A673 (cell line): ENCODE results near the gene POLDIP3. TPM values are rescaled to one million over a fixed set of nuclear protein-coding genes. Genes with fewer than 3 reads are reported as not detected.

ENCODE experiments used
- BruUV-seq: library from RNA; stranded (reverse); fragments of 400-500 nt; replicated peaks from 2 replicates; lab custom pipeline; 2021; lab: Mats Ljungman, UMichigan
- CTCF ChIA-PET: fragments of 300-600 bp; sonication (Branson Sonifier 250); formaldehyde crosslinking; loops from one replicate; lab custom pipeline; 2022; ENCODE audit warnings: antibody characterized with exemption; lab: Charles Lee
- POLR2A ChIA-PET: fragments of 300-600 bp; sonication (Branson Sonifier 250); formaldehyde crosslinking; loops from one replicate; lab custom pipeline; 2022; ENCODE audit warnings: antibody characterized with exemption; ENCODE audit not compliant: low non-redundant PET; lab: Charles Lee
- DNase-seq: peaks from one replicate; pipeline ENCODE4 v3.0.0-alpha.2; 2015; ENCODE audit warnings: low spot score
- H3K27ac ChIP-seq: fragments of 200-600 bp; sonication (generic); 2 replicates; pipeline ENCODE4 v1.5.1; 2016; ENCODE audit warnings: mixed run types, low read depth, mild to moderate bottlenecking, mixed read lengths, antibody characterized with exemption, low read length; ENCODE audit not compliant: poor library complexity, severe bottlenecking
- H3K27me3 ChIP-seq: fragments of 200-600 bp; sonication (generic); replicated peaks from 2 replicates; pipeline ENCODE4 v1.6.1; 2017; ENCODE audit warnings: mixed run types, low read depth, mild to moderate bottlenecking, mixed read lengths, antibody characterized with exemption, low read length; ENCODE audit not compliant: insufficient read depth, poor library complexity
- H3K36me3 ChIP-seq: fragments of 200-600 bp; sonication (generic); 2 replicates; pipeline ENCODE4 v1.6.1; 2016; ENCODE audit warnings: mixed run types, mild to moderate bottlenecking, mixed read lengths, antibody characterized with exemption, low read length; ENCODE audit not compliant: insufficient read depth, poor library complexity, severe bottlenecking
- H3K4me1 ChIP-seq: fragments of 200-600 bp; sonication (generic); 2 replicates; pipeline ENCODE4 v1.6.1; 2017; ENCODE audit warnings: mixed run types, mild to moderate bottlenecking, mixed read lengths, antibody characterized with exemption, low read length; ENCODE audit not compliant: insufficient read depth, poor library complexity, severe bottlenecking
- H3K4me3 ChIP-seq: fragments of 200-600 bp; sonication (generic); 2 replicates; pipeline ENCODE4 v1.5.1; 2016; ENCODE audit warnings: low read depth, mixed run types, mild to moderate bottlenecking, mixed read lengths, low read length; ENCODE audit not compliant: poor library complexity, severe bottlenecking
- H3K9me3 ChIP-seq: fragments of 200-600 bp; sonication (generic); 2 replicates; pipeline ENCODE4 v1.6.1; 2016; ENCODE audit warnings: mixed run types, low read depth, mild to moderate bottlenecking, mixed read lengths, antibody characterized with exemption, low read length; ENCODE audit not compliant: poor library complexity, severe bottlenecking
- EZH2 ChIP-seq: fragments of 200-600 bp; sonication (generic); IDR thresholded peaks from 2 replicates; pipeline ENCODE4 v1.6.1; 2017; ENCODE audit warnings: borderline replicate concordance, low read depth, mild to moderate bottlenecking, mixed read lengths, antibody characterized with exemption, low read length; ENCODE audit not compliant: poor library complexity, severe bottlenecking
- intact Hi-C: fragments of 100-400 bp; cut with micrococcal nuclease; formaldehyde crosslinking; loops from one replicate; pipeline ENCODE4 v1.10.0; 2022; ENCODE audit not compliant: unreplicated experiment
- total RNA-seq: library from RNA; stranded (reverse); gene quantifications from 2 replicates; pipeline ENCODE4 v1.2.3, GENCODE V29; 2021
- TF ChIP-seq, protein P1 (sequence below): fragments of 300-800, 200-600 bp; sonication (generic); conservative IDR thresholded peaks from 2 replicates; pipeline ENCODE4 v1.5.1; 2017; ENCODE audit warnings: low read depth, mild to moderate bottlenecking, antibody characterized with exemption, low read length, moderate library complexity, mixed read lengths

Gene POLDIP3
- total RNA-seq, 1 experiment from 2014 or later = 134 TPM

DNA sequence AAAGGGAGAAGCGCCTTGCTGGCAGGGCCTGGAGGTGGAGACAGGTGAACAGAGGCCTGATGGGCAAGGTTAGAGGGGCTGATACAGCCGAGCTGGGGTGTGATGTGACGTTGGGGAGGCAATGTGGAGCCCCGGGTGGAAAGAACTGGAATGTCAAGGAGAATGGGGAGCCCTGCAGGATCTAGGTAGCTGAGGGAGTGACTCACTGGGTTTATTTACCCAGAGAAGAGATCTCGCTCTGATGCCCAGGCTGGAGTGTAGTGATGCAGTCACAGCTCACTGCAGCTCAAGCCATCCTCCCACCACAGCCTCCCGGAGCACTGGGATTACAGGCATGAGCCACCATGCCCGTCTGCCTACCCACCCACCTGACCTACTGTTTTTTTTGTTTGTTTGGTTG lies 36.5 kb upstream of the POLDIP3 start:
- DNase-seq = no peak
- Histone ChIP-seq H3K9me3 (no peaks in the 10 kb centered on the region), H3K4me3 (no peak overlapping the region), H3K27ac (no peak overlapping the region), H3K36me3 (no peaks in the 10 kb centered on the region), H3K27me3 (no peaks in the 10 kb centered on the region), H3K4me1 (peaks cover 21% of the 10 kb centered on the region)
- POLR2A ChIA-PET = interaction anchor here (0.7 kb wide), 1 partner anchor 463 kb away, joined by 3 read pairs; no protein-coding TSS in a partner anchor
- TF ChIP-seq, protein P1, sequence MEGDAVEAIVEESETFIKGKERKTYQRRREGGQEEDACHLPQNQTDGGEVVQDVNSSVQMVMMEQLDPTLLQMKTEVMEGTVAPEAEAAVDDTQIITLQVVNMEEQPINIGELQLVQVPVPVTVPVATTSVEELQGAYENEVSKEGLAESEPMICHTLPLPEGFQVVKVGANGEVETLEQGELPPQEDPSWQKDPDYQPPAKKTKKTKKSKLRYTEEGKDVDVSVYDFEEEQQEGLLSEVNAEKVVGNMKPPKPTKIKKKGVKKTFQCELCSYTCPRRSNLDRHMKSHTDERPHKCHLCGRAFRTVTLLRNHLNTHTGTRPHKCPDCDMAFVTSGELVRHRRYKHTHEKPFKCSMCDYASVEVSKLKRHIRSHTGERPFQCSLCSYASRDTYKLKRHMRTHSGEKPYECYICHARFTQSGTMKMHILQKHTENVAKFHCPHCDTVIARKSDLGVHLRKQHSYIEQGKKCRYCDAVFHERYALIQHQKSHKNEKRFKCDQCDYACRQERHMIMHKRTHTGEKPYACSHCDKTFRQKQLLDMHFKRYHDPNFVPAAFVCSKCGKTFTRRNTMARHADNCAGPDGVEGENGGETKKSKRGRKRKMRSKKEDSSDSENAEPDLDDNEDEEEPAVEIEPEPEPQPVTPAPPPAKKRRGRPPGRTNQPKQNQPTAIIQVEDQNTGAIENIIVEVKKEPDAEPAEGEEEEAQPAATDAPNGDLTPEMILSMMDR = no peak
- TF ChIP-seq EZH2 = no peak
- CTCF ChIA-PET = no interaction called here
- intact Hi-C loops = no loop called here
- no TSS peak for BruUV-seq

GRCh38 chr22:42649246-42650099 lies 34.8 kb upstream of the POLDIP3 start, which contains the start of gene CYB5R3:
CYB5R3 (minus strand) TSS chr22:42649392; CDS start chr22:42649315, 77 bp downstream.
- TF ChIP-seq EZH2 = no peak
- TF ChIP-seq, protein P1 = no peak
- H3K27me3 ChIP-seq = no peaks in the 10 kb centered on the region
- peaks cover 34% of the 10 kb centered on the region for H3K4me1 ChIP-seq
- H3K9me3 ChIP-seq = no peaks in the 10 kb centered on the region
- peak within 1 kb of the TSS; percentile 99 for H3K4me3 ChIP-seq
- BruUV-seq = TSS peak; percentile 97
- CTCF ChIA-PET = interaction anchor here (0.7 kb wide), 1 partner anchor 14 kb away, joined by 4 read pairs; no protein-coding TSS in a partner anchor
- POLR2A ChIA-PET = no interaction called here
- H3K36me3 ChIP-seq = no peaks in the 10 kb centered on the region
- intact Hi-C loops = no loop called here
- DNase-seq = peak; percentile 92
- peak within 1 kb of the TSS; percentile 85 for H3K27ac ChIP-seq

DNA sequence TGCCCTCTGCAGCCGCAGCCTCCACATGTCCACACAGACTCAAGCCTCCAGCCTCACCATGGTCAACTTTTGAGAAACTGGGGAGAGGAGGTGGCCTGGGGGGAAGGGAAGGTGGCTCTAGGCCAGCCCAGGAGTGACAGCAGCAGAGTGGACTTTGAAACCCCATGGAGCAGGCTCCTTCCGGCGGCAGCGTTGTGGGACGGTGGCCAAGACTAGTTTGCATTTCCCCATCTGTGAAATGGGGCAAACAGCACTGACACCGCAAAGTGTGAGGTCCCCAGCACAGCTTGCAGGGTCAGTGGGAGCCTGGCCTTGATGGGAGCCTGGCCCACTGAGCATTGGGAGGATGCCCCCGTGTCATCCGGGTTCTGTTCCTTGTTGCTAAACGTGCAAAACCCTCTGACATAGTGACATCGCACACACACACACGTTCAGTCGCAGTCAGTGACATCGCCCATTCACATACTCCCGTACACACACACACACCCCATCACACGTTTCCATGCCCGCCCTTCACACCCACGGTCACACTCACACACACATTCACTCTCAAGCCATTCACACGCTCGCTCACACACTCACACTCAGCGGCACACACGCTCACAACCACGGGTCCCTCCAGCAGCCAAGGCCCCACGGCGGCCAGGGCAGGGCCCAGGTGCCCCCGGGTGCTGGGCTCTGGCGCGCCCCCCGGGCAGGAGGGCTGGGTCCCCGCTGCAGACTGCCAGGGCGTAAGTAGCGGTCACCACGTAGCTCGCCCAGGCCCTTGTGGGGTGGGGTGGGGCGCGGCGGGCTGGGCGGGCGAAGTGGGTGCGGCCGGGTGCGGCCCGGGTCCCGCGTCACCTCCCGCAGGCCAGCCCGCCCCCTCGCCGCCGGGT lies 33.9 kb upstream of the POLDIP3 start:
- TSS peak; percentile 78 for BruUV-seq
- Histone ChIP-seq H3K36me3 (no peaks in the 10 kb centered on the region), H3K27me3 (no peaks in the 10 kb centered on the region), H3K9me3 (no peaks in the 10 kb centered on the region), H3K4me1 (peaks cover 38% of the 10 kb centered on the region), H3K4me3 (peak overlapping the region; percentile 99), H3K27ac (peak overlapping the region; percentile 85)
- no peak for DNase-seq
- CTCF ChIA-PET = no interaction called here
- POLR2A ChIA-PET = interaction anchor here (0.6 kb wide), 1 partner anchor 34 kb away, joined by 3 read pairs; the partner anchor contains the start of gene POLDIP3
- intact Hi-C loops = no loop called here
- TF ChIP-seq, protein P1 = no peak
- TF ChIP-seq EZH2 = no peak
